Natural killer cell (primary cell): ENCODE data around the gene SARDH. TPM values are rescaled to one million over a fixed set of nuclear protein-coding genes. Genes with fewer than 3 reads are reported as not detected.

Experiments used
- ATAC-seq, 3 donors: fragments of 150-1000 bp in 2 of 3; fragments of 200-7000 bp in 1 of 3; cut with Tn5 transposase; 1 replicate in 1 of 3; 2 replicates in 2 of 3; pipeline ENCODE4 v1.10.0; 2021; ENCODE audit warnings: mild to moderate bottlenecking in 2 of 3, moderate library complexity in 2 of 3
- DNase-seq, 2 donors: peaks; one replicate each; pipeline versions ENCODE4 v3.0.0 to v3.0.0-alpha.2; 2013 to 2021; ENCODE audit warnings: mixed read lengths in 1 of 2
- H3K27ac ChIP-seq: one replicate; pipeline ENCODE4 v1.5.1; 2013; ENCODE audit warnings: mild to moderate bottlenecking, low read length
- H3K27me3 ChIP-seq: one replicate; pipeline ENCODE4 v1.6.1; 2013; ENCODE audit warnings: low read length; ENCODE audit not compliant: control insufficient read depth, insufficient read depth
- H3K36me3 ChIP-seq: one replicate; pipeline ENCODE4 v1.6.1; 2013; ENCODE audit warnings: low read length; ENCODE audit not compliant: control insufficient read depth, insufficient read depth
- H3K4me1 ChIP-seq: one replicate; pipeline ENCODE4 v1.6.1; 2013; ENCODE audit warnings: low read length; ENCODE audit not compliant: control insufficient read depth, insufficient read depth
- H3K4me3 ChIP-seq: one replicate; pipeline ENCODE4 v1.5.1; 2013; ENCODE audit warnings: low read length
- H3K9me3 ChIP-seq: one replicate; pipeline ENCODE4 v1.6.1; 2013; ENCODE audit warnings: low read length; ENCODE audit not compliant: control insufficient read depth, insufficient read depth
- H3K27ac Mint-ChIP-seq, 2 donors: one replicate each; pipeline ENCODE4 v1.8.0; 2022; ENCODE audit warnings: mild to moderate bottlenecking in 2 of 2, mixed read lengths in 2 of 2, moderate library complexity in 1 of 2
- H3K27me3 Mint-ChIP-seq, 2 donors: one replicate each; pipeline ENCODE4 v1.8.0; 2022; ENCODE audit warnings: low read depth in 2 of 2, mixed read lengths in 2 of 2
- H3K36me3 Mint-ChIP-seq: one replicate; pipeline ENCODE4 v1.8.0; 2022; ENCODE audit warnings: mixed read lengths
- H3K4me1 Mint-ChIP-seq, 2 donors: one replicate each; pipeline ENCODE4 v1.8.0; 2022; ENCODE audit warnings: mixed read lengths in 2 of 2
- H3K4me3 Mint-ChIP-seq: one replicate; pipeline ENCODE4 v1.8.0; 2022; ENCODE audit warnings: mild to moderate bottlenecking, moderate library complexity, mixed read lengths
- H3K9me3 Mint-ChIP-seq, 2 donors: one replicate each; pipeline ENCODE4 v1.8.0; 2022; ENCODE audit warnings: mixed read lengths in 2 of 2
- WGBS: methylation state at CpG from one replicate; pipeline ENCODE4 v1.1.7; 2013; ENCODE audit warnings: missing lambda C conversion rate; ENCODE audit not compliant: insufficient coverage; 5-methylcytosine and 5-hydroxymethylcytosine counted together
- intact Hi-C: fragments of 100-400 bp; cut with micrococcal nuclease; formaldehyde crosslinking; loops from one replicate; pipeline ENCODE4 v1.14.2; 2022
- total RNA-seq, 4 donors: library from RNA; stranded (reverse); fragments of 120-200 nt in 1 of 4; gene quantifications; one replicate each; pipeline versions ENCODE4 v1.2.3 to v1.2.4, GENCODE V29; 2013 to 2022
- TF ChIP-seq, protein P1 (sequence below): fragments of 200-600 bp; IDR thresholded peaks from one replicate; pipeline ENCODE4 v1.8.0; 2022; ENCODE audit warnings: antibody characterized with exemption

Gene SARDH
- total RNA-seq, 3 donors from 2014 or later (not counting 1 experiment from before 2014, with no cell fraction given): 2.2 to 6.8 (median 4.1) TPM

DNA sequence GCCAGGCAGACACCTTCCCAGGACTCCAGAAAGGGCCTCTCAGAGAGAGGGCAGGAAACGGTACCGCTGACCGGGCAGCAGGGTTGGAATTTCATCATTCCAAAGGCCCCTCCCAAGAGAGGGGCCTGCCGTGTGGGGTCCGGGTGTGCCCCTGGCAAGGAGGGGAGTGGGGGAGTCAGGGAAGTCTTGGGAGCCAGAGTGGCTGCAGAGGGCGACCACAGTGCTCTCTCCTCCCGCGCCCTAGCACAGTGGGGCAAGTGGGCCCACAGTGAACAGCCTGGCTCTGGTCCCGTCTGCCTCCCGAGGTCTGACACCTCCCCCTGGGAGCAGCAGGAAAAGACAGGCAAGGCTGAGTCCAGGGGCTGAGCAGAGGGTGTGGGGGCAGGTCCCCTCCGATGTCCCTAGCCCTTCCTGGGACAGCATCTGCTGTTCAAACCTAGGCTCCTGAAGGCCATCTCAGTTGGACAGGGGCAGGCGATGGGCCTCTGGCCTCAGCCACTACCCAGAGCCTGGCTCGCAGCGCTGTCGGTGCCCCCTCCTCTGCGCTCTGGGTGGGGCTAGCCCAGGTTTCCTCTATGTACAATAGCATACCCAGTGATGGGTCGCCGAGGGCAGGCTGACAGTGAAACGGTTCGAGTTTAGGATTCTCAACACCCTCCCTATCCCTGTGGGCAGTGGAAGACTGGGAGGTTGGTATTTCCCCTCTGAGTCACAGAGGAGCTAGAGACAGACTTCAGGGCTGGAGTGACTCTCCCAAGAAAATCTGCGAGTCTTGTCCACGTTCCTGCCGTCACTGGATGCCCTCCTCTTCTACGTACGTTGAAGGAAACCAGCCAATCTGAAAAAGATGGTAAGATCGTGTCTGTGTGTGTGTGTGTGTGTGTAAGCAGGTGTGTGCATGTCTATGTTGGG, 25.4 kb upstream of the SARDH start:
- Mint-ChIP-seq H3K4me3 (no peak overlapping the region), H3K4me1 (peaks cover 0 to 4% of the 10 kb centered on the region in 2 donors), H3K27ac (no peak overlapping the region), H3K27me3 (no peaks in the 10 kb centered on the region), H3K9me3 (peaks cover 4 to 9% of the 10 kb centered on the region in 2 donors), H3K36me3 (peaks cover 9% of the 10 kb centered on the region)
- Histone ChIP-seq H3K36me3 (peaks cover 2% of the 10 kb centered on the region), H3K9me3 (peaks cover 7% of the 10 kb centered on the region), H3K27me3 (no peaks in the 10 kb centered on the region), H3K27ac (no peak overlapping the region), H3K4me1 (no peaks in the 10 kb centered on the region), H3K4me3 (no peak overlapping the region)
- 92% methylated on average over 26 of the region's 26 CpGs for WGBS
- intact Hi-C loops: no loop called here
- DNase-seq: no peak
- no peak for ATAC-seq
- TF ChIP-seq, protein P1, sequence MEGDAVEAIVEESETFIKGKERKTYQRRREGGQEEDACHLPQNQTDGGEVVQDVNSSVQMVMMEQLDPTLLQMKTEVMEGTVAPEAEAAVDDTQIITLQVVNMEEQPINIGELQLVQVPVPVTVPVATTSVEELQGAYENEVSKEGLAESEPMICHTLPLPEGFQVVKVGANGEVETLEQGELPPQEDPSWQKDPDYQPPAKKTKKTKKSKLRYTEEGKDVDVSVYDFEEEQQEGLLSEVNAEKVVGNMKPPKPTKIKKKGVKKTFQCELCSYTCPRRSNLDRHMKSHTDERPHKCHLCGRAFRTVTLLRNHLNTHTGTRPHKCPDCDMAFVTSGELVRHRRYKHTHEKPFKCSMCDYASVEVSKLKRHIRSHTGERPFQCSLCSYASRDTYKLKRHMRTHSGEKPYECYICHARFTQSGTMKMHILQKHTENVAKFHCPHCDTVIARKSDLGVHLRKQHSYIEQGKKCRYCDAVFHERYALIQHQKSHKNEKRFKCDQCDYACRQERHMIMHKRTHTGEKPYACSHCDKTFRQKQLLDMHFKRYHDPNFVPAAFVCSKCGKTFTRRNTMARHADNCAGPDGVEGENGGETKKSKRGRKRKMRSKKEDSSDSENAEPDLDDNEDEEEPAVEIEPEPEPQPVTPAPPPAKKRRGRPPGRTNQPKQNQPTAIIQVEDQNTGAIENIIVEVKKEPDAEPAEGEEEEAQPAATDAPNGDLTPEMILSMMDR: no peak

DNA sequence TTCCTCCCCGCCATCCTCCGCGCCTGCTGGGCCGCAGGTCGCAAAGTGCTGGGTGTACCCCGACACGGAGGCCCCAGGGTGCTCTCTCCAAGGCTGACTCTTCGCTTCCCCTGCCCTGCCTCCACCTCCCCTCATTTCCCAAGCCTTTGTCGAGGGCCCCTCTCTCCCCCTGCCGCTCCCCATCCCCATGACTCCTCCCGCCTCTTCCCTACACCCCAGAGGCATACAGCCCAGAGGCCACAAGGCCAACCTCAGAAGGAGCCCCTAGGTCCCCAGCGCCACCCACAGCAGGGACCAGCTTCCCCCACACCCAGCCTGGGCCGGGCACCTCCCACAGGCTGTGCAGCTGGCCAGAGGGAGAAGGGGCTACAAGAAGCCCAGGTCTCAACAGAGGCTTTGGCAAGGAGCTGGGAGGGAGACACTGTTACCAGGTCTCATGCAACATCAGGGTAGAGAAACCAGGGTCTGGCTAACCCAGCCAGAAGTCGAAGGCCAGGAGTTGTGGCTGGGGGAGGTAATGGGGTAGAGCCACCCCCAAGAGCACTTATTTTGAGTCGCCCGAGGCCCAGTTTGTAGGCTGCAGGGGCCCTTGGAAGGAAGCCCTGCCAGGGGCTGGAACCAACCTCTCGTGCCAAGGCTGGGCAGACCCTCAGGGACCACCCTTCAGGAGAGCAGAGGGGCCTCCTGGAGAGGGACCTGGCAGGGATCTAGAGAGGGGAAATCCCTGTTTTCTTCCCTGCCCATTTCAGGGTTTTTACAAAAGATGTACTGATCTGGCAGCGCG, 24.5 kb upstream of the SARDH start:
- no peak overlapping the region for H3K4me3 ChIP-seq
- H3K27me3 Mint-ChIP-seq: no peaks in the 10 kb centered on the region
- peaks cover 4 to 9% of the 10 kb centered on the region in 2 donors for H3K9me3 Mint-ChIP-seq
- H3K36me3 ChIP-seq: peaks cover 2% of the 10 kb centered on the region
- H3K27me3 ChIP-seq: no peaks in the 10 kb centered on the region
- WGBS: 92% methylated on average over 19 of the region's 19 CpGs
- H3K27ac Mint-ChIP-seq: no peak overlapping the region
- peaks cover 0 to 4% of the 10 kb centered on the region in 2 donors for H3K4me1 Mint-ChIP-seq
- no peaks in the 10 kb centered on the region for H3K4me1 ChIP-seq
- H3K4me3 Mint-ChIP-seq: no peak overlapping the region
- no peak overlapping the region for H3K27ac ChIP-seq
- TF ChIP-seq, protein P1: no peak
- DNase-seq (no peak), ATAC-seq (peak in 1 of 3 donors; percentile 24)
- H3K36me3 Mint-ChIP-seq: peaks cover 9% of the 10 kb centered on the region
- peaks cover 4% of the 10 kb centered on the region for H3K9me3 ChIP-seq
- intact Hi-C loops: no loop called here

DNA sequence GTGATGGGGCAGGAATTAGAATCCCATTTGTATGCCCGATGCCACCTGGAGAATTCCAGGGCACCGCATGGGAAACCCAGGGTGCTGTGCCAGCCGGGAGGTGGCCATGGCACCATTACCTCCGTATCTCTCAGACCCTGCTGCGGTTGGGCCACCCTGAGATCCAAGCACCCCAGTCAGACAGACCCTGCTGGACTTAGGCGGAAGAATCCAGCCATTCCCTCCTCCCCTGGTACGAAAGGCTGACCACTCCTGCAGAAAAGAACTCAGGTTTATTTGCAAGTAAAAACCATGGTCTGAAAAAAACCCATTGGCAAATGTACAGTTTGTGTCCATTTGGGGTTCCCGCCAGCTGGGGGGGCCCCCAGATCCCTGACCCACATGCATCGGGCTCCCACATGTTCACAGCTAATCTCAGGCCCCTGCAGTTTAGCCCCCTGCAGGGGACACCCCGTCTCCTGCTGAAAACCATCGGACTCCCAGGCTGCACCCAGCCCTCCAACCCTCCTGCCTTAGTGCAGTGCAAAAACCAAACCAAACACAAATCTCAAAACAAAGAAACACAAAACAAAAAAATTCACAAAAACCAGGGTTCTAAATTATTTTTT, 23.6 kb upstream of the SARDH start:
- DNase-seq: no peak
- H3K4me3 Mint-ChIP-seq: no peak overlapping the region
- intact Hi-C loops: no loop called here
- WGBS: 87% methylated on average over 11 of the region's 11 CpGs
- peaks cover 2 to 4% of the 10 kb centered on the region in 2 donors for H3K9me3 Mint-ChIP-seq
- Histone ChIP-seq H3K4me3 (no peak overlapping the region), H3K9me3 (no peaks in the 10 kb centered on the region), H3K27ac (no peak overlapping the region), H3K36me3 (no peaks in the 10 kb centered on the region), H3K4me1 (no peaks in the 10 kb centered on the region), H3K27me3 (no peaks in the 10 kb centered on the region)
- no peak overlapping the region for H3K27ac Mint-ChIP-seq
- H3K36me3 Mint-ChIP-seq: peaks cover 9% of the 10 kb centered on the region
- peaks cover 0 to 4% of the 10 kb centered on the region in 2 donors for H3K4me1 Mint-ChIP-seq
- ATAC-seq: no peak
- TF ChIP-seq, protein P1: no peak
- H3K27me3 Mint-ChIP-seq: no peaks in the 10 kb centered on the region
